ENCODE measurements around the gene PRRT2. TPM values are rescaled to one million over a fixed set of nuclear protein-coding genes. Genes with fewer than 3 reads are reported as not detected.

The PRRT2 gene
- total and polyA plus RNA-seq, 2 experiments from 2014 or later = 13.3 to 16.6 TPM

GRCh38 chr16:29842732-29843346 lies 30.8 kb downstream of the PRRT2 start:
- H3K36me3 ChIP-seq (ENCODE audit: insufficient read depth) = no peaks in the 10 kb centered on the region
- H3K9me2 ChIP-seq (ENCODE audit: insufficient read depth) = no peaks in the 10 kb centered on the region
- Mint-ChIP-seq H3K27me3 (ENCODE audit: insufficient read depth, low read depth, poor library complexity) (peaks cover 9% of the 10 kb centered on the region), H3K4me3 (no peak overlapping the region), H3K27ac (no peak overlapping the region), H3K36me3 (ENCODE audit: low read depth) (no peaks in the 10 kb centered on the region), H3K4me1 (no peaks in the 10 kb centered on the region), H3K9me3 (no peaks in the 10 kb centered on the region)
- peak; percentile 34; the same call in 2 of the 3 replicates for ATAC-seq
- DNase-seq (ENCODE audit: low spot score) = no peak
- no peaks in the 10 kb centered on the region for H3K27me3 ChIP-seq (ENCODE audit: insufficient read depth)
- no peak overlapping the region for H2AFZ ChIP-seq
- no peak overlapping the region for H3K4me2 ChIP-seq
- H4K20me1 ChIP-seq (replicated peaks; ENCODE audit: insufficient read depth) = no peaks in the 10 kb centered on the region
- H3K27ac ChIP-seq (ENCODE audit: low read depth) = no peak overlapping the region
- H3K79me2 ChIP-seq (replicated peaks; ENCODE audit: insufficient read depth) = no peaks in the 10 kb centered on the region
- H3K4me1 ChIP-seq (ENCODE audit: insufficient read depth) = no peaks in the 10 kb centered on the region
- TF ChIP-seq ETS1 (IDR thresholded peaks at IDR 0.05) = no peak
- TF ChIP-seq, protein P1, sequence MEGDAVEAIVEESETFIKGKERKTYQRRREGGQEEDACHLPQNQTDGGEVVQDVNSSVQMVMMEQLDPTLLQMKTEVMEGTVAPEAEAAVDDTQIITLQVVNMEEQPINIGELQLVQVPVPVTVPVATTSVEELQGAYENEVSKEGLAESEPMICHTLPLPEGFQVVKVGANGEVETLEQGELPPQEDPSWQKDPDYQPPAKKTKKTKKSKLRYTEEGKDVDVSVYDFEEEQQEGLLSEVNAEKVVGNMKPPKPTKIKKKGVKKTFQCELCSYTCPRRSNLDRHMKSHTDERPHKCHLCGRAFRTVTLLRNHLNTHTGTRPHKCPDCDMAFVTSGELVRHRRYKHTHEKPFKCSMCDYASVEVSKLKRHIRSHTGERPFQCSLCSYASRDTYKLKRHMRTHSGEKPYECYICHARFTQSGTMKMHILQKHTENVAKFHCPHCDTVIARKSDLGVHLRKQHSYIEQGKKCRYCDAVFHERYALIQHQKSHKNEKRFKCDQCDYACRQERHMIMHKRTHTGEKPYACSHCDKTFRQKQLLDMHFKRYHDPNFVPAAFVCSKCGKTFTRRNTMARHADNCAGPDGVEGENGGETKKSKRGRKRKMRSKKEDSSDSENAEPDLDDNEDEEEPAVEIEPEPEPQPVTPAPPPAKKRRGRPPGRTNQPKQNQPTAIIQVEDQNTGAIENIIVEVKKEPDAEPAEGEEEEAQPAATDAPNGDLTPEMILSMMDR (conservative IDR thresholded peaks at IDR 0.05; ENCODE audit: low read depth in 2 of 2) = peak; percentile 19; a peak in 2 of 4 replicates
- no peak overlapping the region for H3K4me3 ChIP-seq
- no peaks in the 10 kb centered on the region for H3F3A ChIP-seq (replicated peaks; ENCODE audit: low read depth)

GRCh38 chr16:29843931-29844330 lies 31.9 kb downstream of the PRRT2 start:
- peaks cover 3% of the 10 kb centered on the region; the same call in 1 of the 3 replicates for H3K4me1 Mint-ChIP-seq
- no peaks in the 10 kb centered on the region for H3K9me3 Mint-ChIP-seq
- no peak overlapping the region for H3K27ac Mint-ChIP-seq
- Histone ChIP-seq H2AFZ (no peak overlapping the region), H3K27me3 (ENCODE audit: insufficient read depth) (no peaks in the 10 kb centered on the region), H3K36me3 (ENCODE audit: insufficient read depth) (no peaks in the 10 kb centered on the region), H3K4me3 (no peak overlapping the region), H3F3A (replicated peaks; ENCODE audit: low read depth) (no peaks in the 10 kb centered on the region), H3K4me1 (ENCODE audit: insufficient read depth) (no peaks in the 10 kb centered on the region), H3K79me2 (replicated peaks; ENCODE audit: insufficient read depth) (no peaks in the 10 kb centered on the region), H3K4me2 (no peak overlapping the region), H3K27ac (ENCODE audit: low read depth) (no peak overlapping the region), H4K20me1 (replicated peaks; ENCODE audit: insufficient read depth) (no peaks in the 10 kb centered on the region), H3K9me2 (ENCODE audit: insufficient read depth) (no peaks in the 10 kb centered on the region)
- peaks cover 9% of the 10 kb centered on the region for H3K27me3 Mint-ChIP-seq (ENCODE audit: insufficient read depth, low read depth, poor library complexity)
- H3K36me3 Mint-ChIP-seq (ENCODE audit: low read depth) = no peaks in the 10 kb centered on the region
- DNase-seq (ENCODE audit: low spot score) (no peak), ATAC-seq (no peak)
- H3K4me3 Mint-ChIP-seq = no peak overlapping the region; the same call in 2 of the 3 replicates
- TF ChIP-seq, protein P1 (conservative IDR thresholded peaks at IDR 0.05; ENCODE audit: low read depth in 2 of 2) = no peak
- TF ChIP-seq ZNF114 (CRISPR knock-in tag; IDR thresholded peaks at IDR 0.05) (no peak), ZNF331 (CRISPR knock-in tag; IDR thresholded peaks at IDR 0.05; ENCODE audit: low read depth) (no peak), NANOG (IDR thresholded peaks at IDR 0.05; ENCODE audit: borderline replicate concordance) (no peak), CREB1 (CRISPR knock-in tag; IDR thresholded peaks at IDR 0.05; ENCODE audit: low read depth) (no peak), STAT1 (IDR thresholded peaks at IDR 0.05; ENCODE audit: unreplicated experiment) (no peak), ETS1 (IDR thresholded peaks at IDR 0.05) (no peak), POLR2AphosphoS5 (IDR thresholded peaks at IDR 0.05; ENCODE audit: low read depth) (no peak), EZH2phosphoT487 (IDR thresholded peaks at IDR 0.05; ENCODE audit: unreplicated experiment) (no peak), JUNB (IDR thresholded peaks at IDR 0.05; ENCODE audit: unreplicated experiment) (no peak)

All from GM23338 (cell line).